BJ (cell line): ENCODE data around the gene LCTL. TPM values are rescaled to one million over a fixed set of nuclear protein-coding genes. Genes with fewer than 3 reads are reported as not detected.

ENCODE experiments used
- CTCF ChIA-PET: fragments of 350-600 bp; formaldehyde crosslinking; extraction: SDS; loops from one replicate; lab custom pipeline; 2021; ENCODE audit warnings: antibody characterized with exemption, inconsistent platforms; lab: Yijun Ruan, JAX
- POLR2A ChIA-PET: fragments of 300-600 bp; sonication (Branson Sonifier 250); formaldehyde crosslinking; extraction: SDS; loops from one replicate; lab custom pipeline; 2021; ENCODE audit warnings: antibody characterized with exemption; lab: Charles Lee
- DNase-seq: peaks from one replicate; pipeline ENCODE4 v3.0.0-alpha.2; 2011; ENCODE audit warnings: low read depth
- H3K27me3 ChIP-seq: 2 replicates; pipeline ENCODE4 v1.6.0; 2011; ENCODE audit warnings: low read length; ENCODE audit not compliant: control insufficient read depth, insufficient read depth
- H3K36me3 ChIP-seq: 2 replicates; pipeline ENCODE4 v1.5.1; 2011; ENCODE audit warnings: low read length; ENCODE audit not compliant: control insufficient read depth, insufficient read depth
- H3K4me3 ChIP-seq: 2 replicates; pipeline ENCODE4 v1.5.1; 2011; ENCODE audit warnings: low read depth, mild to moderate bottlenecking, control low read depth, low read length
- CTCF ChIP-seq: IDR thresholded peaks from 2 replicates; pipeline ENCODE4 v1.5.1; 2011; ENCODE audit warnings: low read depth, mild to moderate bottlenecking, control low read depth, inconsistent platforms, low read length, moderate library complexity; ENCODE audit not compliant: insufficient read depth
- polyA plus RNA-seq: library from polyadenylated mRNA; depleted of rRNA; stranded (reverse); fragments of >200 nt; gene quantifications from 2 replicates; pipeline ENCODE4 v1.2.3, GENCODE V29; 2011

The LCTL gene
- polyA plus RNA-seq, 1 experiment, result 0.17 TPM

- POLR2A ChIA-PET, result no interaction called here
These were observed 2.1 kb upstream of the LCTL start for GRCh38 chr15:66567897-66568296.

GRCh38 chr15:66566963-66567531 lies 1.2 kb upstream of the LCTL start:
- H3K27me3 ChIP-seq, result no peaks in the 10 kb centered on the region
- TF ChIP-seq CTCF, result peak; percentile 75
- H3K36me3 ChIP-seq, result no peaks in the 10 kb centered on the region
- DNase-seq, result no peak
- CTCF ChIA-PET, result interaction anchor here (0.6 to 3.2 kb wide), 14 partner anchors 8 to 92 kb away, joined by 3 to 13 read pairs (median 3); no protein-coding TSS in a partner anchor
- POLR2A ChIA-PET, result no interaction called here
- no peak overlapping the region for H3K4me3 ChIP-seq

More at GRCh38 chr15:66567897-66568296, 2.1 kb upstream of the LCTL start:
- no peak for TF ChIP-seq CTCF
- Histone ChIP-seq H3K4me3 (no peak overlapping the region), H3K36me3 (no peaks in the 10 kb centered on the region), H3K27me3 (no peaks in the 10 kb centered on the region)
- no peak for DNase-seq
- CTCF ChIA-PET, result interaction anchor here (0.6 to 3.2 kb wide), 4 partner anchors 7 to 33 kb away, joined by 3 to 12 read pairs (median 4); no protein-coding TSS in a partner anchor

- no peak for DNase-seq
- H3K27me3 ChIP-seq, result no peaks in the 10 kb centered on the region
- H3K36me3 ChIP-seq, result no peaks in the 10 kb centered on the region
- no peak overlapping the region for H3K4me3 ChIP-seq
- POLR2A ChIA-PET, result no interaction called here
- CTCF ChIA-PET, result interaction anchor here (1.5 to 3.2 kb wide), 3 partner anchors 8 to 56 kb away, joined by 4 to 13 read pairs (median 12); no protein-coding TSS in a partner anchor
- TF ChIP-seq CTCF, result no peak
These were observed 607 bp downstream of the LCTL start for GRCh38 chr15:66565141-66565641.

GRCh38 chr15:66564136-66565041 lies 1.4 kb downstream of the LCTL start:
- no peak for TF ChIP-seq CTCF
- H3K27me3 ChIP-seq, result no peaks in the 10 kb centered on the region
- ChIA-PET CTCF (interaction anchor here (3.2 kb wide), 1 partner anchor 11 kb away, joined by 12 read pairs; no protein-coding TSS in a partner anchor), POLR2A (no interaction called here)
- DNase-seq, result no peak
- no peaks in the 10 kb centered on the region for H3K36me3 ChIP-seq
- H3K4me3 ChIP-seq, result no peak overlapping the region
